OCI-M2 (cell line): ENCODE measurements around the gene MYO9A.

Source experiments
- DNase-seq: peaks from one replicate; lab custom pipeline; 2025; ENCODE audit not compliant: unreplicated experiment; lab: John Stamatoyannopoulos, UW

MYO9A gene

DNA sequence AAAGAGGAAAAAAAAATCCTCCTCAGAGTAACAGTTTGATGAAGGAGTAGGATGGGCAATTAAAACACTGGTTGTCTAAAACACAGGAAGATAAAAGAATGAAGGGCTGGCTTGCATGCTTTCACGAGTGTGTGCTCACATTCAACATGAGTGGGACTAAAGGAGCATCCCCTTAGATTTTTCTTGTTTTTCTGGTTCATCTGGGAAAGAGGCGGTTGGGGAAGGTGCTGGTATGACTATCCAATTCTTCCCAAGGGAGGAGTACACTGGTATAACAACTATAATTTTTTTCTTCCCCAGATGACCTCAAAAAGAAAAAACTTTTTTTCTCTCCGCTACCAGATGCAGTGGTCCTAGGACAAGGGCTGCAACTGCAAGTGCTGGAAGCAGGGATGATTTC lies 143.7 kb downstream of the MYO9A start:
- no peak for DNase-seq

DNA sequence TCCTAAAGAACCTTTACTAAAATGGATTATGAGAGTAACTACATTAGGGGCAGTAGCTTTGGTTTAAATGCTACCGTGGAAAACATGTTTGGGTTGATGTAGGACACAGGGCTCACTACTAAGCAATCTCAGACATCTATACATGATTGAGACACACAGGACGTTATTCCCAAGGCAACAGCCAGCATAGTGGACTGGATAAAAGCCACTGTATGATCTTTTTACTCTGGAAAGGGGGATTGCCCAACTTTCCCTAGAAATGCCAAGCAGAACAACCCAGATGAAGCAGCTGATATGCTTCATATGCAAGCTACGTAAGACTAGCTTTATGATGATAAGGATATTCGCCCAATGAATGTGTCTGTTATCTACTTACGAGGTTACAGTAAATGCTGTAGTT lies 144.6 kb downstream of the MYO9A start:
- DNase-seq, result no peak

DNA sequence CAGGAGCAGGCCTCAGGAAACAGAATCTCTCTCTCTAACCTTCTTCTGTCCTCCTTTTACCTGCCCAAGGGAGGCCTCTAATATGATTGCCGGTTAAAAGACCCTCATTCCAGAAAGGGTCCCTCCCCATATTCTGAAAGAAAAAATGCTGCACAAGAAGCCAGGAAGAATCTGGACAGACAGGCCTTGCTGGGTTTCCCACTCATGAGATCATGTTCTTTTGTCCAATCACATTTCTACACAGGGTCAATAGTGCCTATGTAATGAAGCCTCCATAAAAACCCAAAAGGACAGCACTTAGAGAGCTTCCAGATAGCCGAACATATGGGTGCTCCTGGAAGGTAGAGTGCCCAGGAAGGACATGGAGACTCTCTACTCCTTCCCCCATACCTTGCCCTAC lies 146.0 kb downstream of the MYO9A start:
- DNase-seq, result no peak

DNA sequence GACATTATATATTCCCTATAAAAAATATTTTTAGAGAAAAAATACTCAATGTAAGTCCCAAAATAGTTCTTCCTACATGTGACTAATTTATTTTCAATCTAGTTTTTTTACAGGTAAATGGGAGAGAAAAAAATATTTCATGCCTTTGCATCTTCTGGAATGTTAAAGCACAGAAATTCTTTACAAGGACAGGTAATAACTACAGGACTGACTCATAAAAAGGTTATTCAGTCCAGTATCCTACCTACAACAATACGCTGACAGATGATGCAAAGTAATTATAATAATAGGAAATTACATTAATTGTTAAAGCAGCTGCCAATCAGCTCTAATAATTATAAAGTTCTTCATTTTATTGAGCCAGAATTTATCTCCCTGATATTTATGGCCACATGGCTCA lies 147.5 kb downstream of the MYO9A start:
- DNase-seq, result no peak

DNA sequence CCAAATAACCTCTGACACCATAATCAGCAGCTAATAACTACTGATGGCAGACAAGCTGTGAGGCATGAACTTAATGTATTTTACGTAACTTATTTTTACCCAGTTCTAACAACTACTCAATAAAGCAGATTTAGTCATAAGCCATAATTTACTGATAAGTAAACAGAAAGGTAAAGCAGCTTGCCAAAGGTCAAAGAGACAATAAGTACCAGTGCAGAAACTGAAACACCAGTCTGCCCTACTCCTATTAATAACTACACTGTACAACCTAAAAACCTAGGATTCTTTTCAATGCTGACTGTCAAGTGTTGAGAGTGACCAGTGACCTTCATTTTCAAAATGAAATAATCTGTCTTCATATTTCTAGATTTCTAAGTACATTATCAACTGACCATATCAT lies 155.4 kb downstream of the MYO9A start:
- no peak for DNase-seq

DNA sequence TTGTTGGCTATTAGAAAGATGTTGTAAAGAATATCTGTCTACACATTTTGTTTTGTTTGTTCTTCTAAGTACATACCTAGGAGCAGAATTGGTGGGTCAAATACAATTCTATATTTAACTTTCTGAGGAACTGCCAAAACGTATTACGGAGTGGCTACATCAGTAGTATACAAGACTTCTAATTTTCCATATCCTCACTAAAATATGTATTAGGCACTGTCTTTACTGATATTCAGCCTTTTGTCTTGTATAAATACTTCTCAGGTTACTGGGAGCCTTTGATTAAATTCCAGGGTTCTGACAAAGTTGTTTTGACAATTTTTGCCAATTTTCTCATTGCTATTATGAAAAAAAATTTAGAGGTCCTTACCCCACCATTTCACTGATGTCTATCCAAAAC lies 160.9 kb downstream of the MYO9A start:
- DNase-seq, result no peak

DNA sequence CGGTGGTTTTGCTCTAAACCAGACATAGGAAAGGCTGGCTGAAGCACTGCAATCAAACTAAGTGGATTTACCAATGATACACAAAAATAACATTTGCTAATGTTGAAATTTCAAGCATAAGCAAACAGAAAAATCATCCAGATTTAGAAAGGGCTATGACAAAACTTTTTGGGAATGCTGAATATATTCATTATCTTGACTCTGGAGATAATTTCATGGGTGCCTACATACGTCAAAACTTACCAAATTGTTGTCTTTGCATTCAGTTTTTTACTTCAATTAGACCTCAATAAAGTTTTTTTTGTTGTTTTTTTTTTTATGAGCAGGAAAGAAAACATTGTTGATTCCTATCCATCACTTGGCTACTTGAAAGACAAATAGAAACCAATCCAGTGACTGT lies 166.8 kb downstream of the MYO9A start:
- no peak for DNase-seq

DNA sequence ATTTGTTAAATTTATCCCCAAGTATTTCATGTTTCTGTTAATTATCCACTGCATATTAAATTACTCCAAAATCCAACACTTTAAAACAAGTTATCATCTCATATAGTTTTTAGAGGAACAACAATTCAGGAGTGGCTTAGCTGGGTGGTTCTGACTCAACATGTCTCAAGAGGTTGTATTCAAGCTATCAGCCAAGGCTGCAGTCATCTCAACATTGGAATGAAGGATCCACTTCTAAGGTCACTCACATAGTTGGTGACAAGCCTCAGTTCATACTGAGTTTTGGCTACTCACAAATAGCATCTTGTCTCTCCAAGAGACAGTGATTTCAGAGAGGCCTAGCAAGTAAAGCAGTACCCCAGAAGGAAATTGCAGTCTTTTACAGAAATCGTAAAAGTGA lies 172.9 kb downstream of the MYO9A start:
- no peak for DNase-seq

DNA sequence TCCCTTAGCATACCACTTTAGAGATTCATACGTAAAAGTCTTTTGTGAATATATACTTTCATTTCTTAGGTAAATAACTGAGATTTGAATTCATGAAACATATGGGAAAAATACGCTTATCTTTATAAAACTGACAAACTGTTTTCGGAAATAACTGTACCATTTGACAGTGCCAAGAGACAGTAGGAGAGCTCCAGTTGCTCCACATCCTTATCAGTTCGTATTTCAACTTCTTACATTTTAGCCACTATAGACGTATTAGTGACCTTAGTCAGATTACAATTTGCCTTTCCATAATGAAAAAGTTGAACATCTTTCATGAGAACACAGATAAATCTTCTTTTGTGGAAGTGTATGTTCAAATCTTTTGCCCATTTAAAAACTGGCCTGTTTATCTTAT lies 174.1 kb downstream of the MYO9A start:
- DNase-seq, result no peak

DNA sequence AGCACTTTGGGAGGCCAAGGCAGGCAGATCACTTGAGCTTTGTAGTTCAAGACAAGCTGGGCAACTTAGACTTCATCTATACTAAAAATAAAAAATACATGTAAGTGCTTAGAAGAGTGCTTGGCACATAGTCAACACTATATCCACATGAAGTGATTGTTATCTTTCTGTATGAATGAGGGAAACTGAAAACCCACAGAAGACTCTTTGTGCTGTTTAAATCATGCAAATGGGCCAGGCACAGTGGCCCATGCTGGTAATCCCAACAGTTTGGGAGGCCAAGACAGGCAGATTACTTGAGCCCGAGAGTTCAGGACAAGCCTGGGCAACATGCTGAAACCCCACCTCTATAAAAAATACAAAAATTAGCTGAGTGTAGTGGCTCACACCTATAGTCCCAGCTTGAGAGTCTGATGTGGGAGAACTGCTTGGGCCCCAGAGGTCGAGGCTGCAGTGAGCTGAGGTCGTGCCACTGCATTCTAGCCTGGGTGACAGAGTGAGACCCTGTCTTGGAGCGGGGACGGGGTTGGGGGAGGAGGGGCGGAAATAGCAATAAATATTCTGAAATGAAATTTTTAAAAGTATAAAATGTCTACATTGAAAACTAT lies 177.9 kb downstream of the MYO9A start:
- DNase-seq, result no peak

DNA sequence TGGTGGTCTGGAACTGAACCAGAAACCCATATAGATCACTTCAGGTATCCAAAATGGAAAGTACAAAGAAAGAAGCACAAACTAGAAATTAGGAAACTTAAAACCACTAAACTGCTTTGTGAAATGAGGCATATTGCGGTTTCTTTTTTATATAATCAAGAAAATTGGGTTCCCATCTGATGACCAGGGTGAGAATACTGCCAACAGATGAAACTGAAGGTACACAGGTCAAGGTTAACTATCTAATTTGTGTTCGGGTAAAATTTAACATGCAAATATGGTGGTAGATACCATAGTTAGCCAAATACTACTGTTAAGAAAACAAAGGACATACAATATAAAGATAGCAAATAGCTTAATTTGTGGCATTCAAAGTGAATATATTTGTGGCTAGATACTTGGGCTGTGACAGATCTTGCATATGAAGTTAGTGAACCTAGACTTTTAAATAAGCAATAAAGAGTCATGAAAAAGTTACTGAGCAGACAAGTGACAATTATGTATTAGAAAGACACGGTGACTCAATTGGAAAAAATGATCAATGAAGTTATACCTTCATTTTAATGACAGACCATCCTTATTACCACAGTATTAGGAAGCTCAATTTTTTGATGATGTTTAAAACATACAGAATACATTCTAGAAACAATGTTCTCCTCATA lies 180.2 kb downstream of the MYO9A start:
- DNase-seq, result no peak

DNA sequence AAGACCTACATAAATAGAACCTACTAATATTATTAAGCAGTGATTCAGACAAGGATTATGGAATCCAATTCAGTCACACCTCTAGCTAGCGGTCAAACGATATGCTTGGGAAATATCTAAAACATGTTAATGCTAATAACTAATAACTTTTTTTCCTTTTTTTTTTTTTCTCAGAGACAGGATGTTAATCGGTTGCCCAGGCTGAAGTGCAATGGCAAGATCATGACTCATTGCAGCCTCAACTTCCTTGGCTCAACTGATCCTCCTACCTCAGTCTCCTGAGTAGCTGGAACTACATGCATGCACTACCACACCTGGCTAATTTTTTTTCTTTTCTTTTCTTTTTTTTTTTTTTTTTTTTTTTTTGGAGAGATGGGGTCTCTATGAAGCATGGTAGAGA lies 183.5 kb downstream of the MYO9A start:
- DNase-seq, result no peak

DNA sequence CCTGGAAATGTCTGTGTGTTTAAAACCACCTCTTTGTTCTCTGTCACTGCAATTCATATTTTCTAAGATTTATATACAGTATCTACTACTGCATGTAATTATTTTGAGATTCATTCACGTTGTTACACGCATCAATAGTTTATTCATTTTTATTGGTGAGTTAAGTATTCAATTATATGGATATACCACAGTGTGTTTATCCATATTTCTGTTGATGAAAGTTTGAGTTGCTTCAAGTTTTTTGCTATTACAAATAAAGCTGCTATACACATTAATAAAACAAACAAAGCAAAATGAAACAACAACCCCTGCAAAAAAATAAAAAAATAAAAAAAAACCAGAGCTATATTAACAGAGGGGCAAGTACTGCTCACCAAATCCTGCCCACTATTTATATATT lies 185.3 kb downstream of the MYO9A start:
- DNase-seq, result no peak

DNA sequence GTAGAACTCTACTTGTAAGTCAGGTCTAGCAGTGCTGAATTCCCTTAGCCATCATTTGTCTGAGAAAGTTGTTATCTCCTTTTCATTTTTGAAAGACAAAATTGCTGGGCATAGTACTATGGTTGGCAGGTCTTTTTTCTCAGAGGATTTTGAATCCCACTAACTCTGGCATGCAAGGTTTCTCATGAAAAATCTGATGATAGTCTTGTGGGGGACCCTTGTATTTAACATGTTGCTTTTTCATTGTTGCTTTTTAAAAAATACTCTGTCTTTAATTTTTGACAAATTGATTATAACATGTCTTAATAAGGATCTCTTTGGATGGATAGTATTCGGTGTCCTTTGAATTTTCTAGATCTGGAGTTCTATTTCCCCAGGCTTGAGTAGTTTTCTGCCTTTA lies 186.7 kb downstream of the MYO9A start:
- DNase-seq, result no peak

DNA sequence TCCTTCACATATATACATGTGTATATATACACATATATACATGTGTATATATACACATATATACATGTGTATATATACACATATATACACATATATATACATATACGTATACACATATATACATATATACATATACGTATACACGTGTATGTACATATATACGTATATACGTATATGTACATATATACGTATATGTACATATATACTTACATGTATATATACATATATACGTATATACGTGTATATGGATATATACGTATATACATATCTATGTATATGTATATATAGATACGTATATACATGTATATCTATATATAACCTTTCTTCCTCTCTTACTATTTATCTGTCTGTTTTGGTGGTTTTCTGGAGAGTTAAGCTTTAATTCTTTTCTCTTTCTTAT lies 192.8 kb downstream of the MYO9A start:
- no peak for DNase-seq

DNA sequence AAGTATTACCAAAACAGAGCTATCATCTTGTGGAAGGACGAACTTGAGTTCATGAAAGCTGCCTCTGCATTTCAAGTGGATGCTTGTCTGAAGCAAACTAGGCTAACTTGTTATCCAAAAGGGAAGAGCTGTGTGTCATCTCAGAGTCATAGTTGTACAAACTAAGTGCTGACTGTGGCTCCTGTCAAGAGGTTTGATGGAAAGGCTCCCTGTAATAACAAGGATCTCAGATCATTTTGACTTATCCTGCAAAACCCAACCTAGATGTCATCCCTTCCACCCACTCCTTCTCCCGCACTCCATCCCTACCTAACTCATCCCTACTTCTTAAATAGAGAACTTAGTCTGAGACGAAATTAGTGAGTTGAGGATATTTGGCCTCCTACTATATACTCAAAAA lies 196.8 kb downstream of the MYO9A start:
- DNase-seq, result no peak

DNA sequence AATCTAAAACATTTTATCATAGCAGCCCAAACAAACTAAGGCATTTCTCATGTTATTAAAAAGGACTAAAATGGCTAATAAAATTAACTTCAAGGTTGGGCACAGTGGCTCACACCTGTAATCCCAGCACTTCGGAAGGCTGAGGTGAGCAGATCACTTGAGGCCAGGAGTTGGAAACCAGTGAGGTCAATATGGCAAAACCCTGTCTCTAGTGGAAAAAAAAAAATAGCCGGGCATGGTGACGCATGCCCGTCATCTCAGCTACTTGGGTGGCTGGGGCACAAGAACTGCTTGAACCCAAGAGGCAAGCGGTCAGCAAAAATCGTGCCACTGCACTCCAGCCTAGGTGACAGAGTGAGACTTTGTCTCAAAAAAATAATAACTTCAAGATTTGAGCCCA lies 197.4 kb downstream of the MYO9A start:
- DNase-seq, result no peak

DNA sequence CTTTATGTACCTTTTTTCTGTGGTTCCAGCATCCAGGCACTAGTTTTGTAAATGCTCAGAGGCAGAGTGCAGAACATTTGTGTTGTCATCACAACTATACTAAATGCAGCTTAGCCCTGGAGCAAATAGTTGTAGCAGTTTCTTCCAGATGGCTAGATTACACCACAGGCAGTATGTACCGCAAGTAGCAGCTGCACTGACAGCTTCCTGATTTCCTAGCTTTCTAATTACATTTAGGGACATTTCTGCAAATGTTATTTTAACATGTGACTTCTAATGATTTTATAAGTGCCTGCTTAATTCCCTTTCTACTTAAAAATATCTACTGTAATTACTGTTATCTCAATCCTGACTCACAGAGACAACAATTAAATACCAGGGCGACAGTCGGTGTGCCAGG lies 201.1 kb downstream of the MYO9A start:
- DNase-seq, result no peak

DNA sequence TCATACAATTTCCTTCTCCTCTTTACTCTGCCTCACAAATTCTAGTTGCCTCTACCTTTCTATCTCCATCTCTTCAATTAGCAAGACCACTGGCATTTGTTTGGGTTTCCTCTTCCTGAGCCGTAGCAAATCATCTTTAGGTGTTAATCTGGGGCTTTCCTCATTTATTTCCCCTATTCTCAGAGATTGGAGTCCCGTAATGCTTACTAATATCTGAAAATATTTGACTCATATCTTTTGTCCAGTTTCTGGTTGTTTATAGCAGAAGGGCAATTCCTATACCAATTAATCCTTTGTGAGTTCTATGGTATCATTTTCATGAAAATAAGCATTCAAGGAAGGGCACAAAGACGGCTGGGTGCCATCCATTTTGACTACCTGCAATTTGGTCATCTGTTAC lies 203.9 kb downstream of the MYO9A start:
- DNase-seq, result no peak

DNA sequence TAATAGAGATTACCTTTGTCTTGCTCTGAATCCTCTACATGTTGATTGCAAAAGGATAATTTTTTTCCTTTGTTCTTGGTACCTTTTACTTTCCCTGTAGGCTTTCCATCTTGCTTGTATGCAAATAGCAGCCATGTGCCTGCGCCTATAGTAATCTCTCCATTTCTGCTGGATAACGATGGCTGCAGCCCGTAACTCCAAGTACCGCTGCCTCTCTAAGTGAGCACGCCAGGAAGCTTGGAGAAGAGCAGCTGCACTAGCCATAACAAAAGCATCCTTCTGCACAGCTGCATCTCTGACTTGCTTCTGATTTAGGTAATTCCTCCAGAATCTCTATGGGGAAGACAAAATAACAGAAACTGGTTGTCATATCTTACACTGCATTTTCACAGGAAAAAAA lies 218.3 kb downstream of the MYO9A start:
- DNase-seq, result no peak

DNA sequence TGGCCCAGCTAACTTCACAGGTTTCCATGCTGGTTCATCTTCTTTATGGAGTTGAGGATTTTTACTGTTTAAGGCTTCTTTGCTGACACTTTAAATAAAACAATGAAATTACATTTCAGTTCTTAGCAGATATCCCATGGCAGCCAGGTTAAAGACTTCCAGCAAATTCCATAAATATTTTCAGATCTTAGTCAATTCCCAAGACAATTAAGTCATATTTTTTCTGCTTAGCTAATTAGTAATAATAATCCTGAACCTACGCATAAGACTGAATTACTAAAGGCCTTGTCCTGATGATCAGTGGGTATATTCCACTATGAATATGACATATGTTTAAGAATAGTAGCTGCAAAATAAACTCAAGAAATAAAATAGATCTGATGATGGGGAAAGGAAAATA lies 224.3 kb downstream of the MYO9A start:
- DNase-seq, result no peak

DNA sequence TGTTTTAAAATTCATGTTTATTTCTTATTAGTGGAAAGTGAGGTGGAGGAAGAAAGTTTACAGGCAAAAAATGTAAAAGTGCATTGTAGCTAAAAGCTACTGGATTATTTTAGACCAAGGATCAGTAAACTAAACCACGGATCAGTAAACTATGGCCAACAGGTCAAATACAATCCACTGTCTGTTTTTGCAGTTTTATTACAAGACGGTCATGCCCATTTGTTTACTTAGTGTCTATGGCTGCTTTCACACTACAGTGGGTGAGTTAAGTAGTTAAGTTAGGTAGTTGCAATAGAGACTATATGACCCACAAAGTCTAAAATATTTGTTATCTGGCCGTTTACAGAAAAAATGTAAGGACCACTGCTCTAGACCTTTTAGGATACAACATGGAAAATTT lies 225.6 kb downstream of the MYO9A start:
- no peak for DNase-seq

DNA sequence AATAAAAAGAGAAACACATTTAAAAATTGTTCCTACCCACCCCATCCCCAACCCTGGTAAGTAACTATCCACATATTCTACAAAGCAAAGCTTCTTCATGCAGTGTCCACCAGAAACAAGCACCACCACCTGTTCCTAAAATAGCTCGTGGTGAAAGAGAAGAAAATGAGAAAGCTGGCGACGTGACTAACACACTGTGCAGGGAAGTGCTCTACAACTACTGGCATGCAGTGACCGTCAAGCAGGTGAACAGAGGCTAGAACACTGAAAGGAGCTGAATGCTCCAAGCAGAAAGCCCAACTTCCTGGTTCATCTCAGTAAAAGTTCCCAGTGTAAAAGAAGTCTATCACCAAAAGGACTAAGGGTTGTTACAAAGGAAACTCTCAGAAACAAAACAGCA lies 226.9 kb downstream of the MYO9A start:
- DNase-seq, result no peak
